Left lung (tissue), 10 donors: ENCODE results near the gene ATRNL1. TPM values are rescaled to one million over a fixed set of nuclear protein-coding genes. Genes with fewer than 3 reads are reported as not detected.
"Not testable (repeated sequence)": the region's sequence is repeated elsewhere in the genome, so short reads cannot be mapped to it uniquely, and the experiment has no call there.

ENCODE experiments used
- ATAC-seq: fragments of 200-7000 bp; cut with Tn5 transposase; one replicate; pipeline ENCODE4 v1.9.1; 2020; ENCODE audit warnings: moderate library complexity
- DNase-seq, 4 donors: peaks; one replicate each; pipeline ENCODE4 v3.0.0-alpha.2; 2013 to 2020
- H3K27ac ChIP-seq, 2 donors: fragments of 200-600 bp; sonication (generic) in 1 of 2; one replicate each; pipeline versions ENCODE4 v1.5.0 to v1.8.0; 2020 to 2021
- H3K27me3 ChIP-seq, 2 donors: fragments of 200-600 bp; sonication (generic) in 1 of 2; one replicate each; pipeline versions ENCODE4 v1.5.0 to v1.8.0; 2020 to 2021
- H3K36me3 ChIP-seq, 2 donors: fragments of 200-600 bp; sonication (generic) in 1 of 2; one replicate each; pipeline versions ENCODE4 v1.5.0 to v1.8.0; 2020 to 2021
- H3K4me1 ChIP-seq, 2 donors: fragments of 200-600 bp; one replicate each; pipeline ENCODE4 v1.8.0; 2021
- H3K4me3 ChIP-seq, 2 donors: fragments of 200-600 bp; sonication (generic) in 1 of 2; one replicate each; pipeline versions ENCODE4 v1.5.0 to v1.8.0; 2020 to 2021; ENCODE audit warnings: mild to moderate bottlenecking in 1 of 2
- H3K9me3 ChIP-seq, 2 donors: fragments of 200-600 bp; sonication (generic) in 1 of 2; one replicate each; pipeline versions ENCODE4 v1.5.0 to v1.8.0; 2020 to 2021
- intact Hi-C, 2 donors: fragments of 100-400 bp; cut with DNase I; formaldehyde crosslinking; loops; one replicate each; pipeline versions ENCODE4 v1.11.2 to v1.14.2; 2022
- polyA plus RNA-seq, 6 donors: library from polyadenylated mRNA; unstranded; fragments of 120-200 nt; gene quantifications; one replicate each; pipeline ENCODE4 v1.2.1, GENCODE V29; 2013; ENCODE audit not compliant: insufficient read length in 6 of 6
- total RNA-seq, 2 donors: library from RNA; stranded (reverse); fragmentation: NEBNext Ultra II Directional; extraction: Animal tissue kit (Norgen Biotek cat#: 25700); gene quantifications; one replicate each; pipeline ENCODE4 v1.2.1, GENCODE V29; 2021
- TF ChIP-seq, protein P1 (sequence below), 2 donors: fragments of 200-600 bp; sonication (generic) in 1 of 2; IDR thresholded peaks; one replicate each; pipeline versions ENCODE4 v1.5.0 to v1.8.0; 2021; ENCODE audit warnings: antibody characterized with exemption in 2 of 2
- donor health status: DM: no; HTN: yes; CAD: no.
- donor health status: DM: no; HTN: no; CAD: no.

The ATRNL1 gene
- total and polyA plus RNA-seq, 8 donors = 0.26 to 6.7 (median 5.1) TPM

DNA sequence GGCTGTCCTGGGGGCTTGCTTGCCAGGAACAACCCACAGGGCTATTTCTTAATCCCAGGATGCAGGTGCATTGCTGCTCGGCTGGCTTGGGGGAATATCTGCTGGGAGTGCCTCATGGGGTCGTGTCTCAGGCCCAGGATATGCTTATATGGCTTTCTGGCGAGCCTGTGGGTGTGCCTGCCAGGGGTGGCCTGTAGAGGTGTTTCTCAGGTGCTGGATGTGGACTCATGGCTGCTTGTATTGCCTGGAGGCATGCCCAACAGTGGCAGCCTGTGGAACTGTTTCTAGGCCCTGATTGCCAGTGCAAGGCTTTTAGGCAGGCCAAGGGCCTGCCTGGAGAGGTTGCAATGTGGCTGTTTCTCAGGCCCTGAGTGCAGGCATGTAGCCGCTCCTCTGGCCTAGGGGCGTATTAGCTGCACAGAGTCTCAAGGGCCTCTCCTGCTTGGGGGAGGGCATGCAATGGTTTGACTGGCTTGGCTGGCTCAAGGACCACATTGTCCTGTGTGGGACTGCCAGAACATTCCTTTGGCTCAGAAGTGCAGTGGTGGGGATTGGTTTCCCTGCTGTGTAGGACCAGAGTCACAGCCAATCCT lies 202.1 kb downstream of the ATRNL1 start:
- Histone ChIP-seq H3K36me3 (no peaks in the 10 kb centered on the region), H3K27me3 (no peaks in the 10 kb centered on the region), H3K4me3 (no peak overlapping the region), H3K4me1 (no peaks in the 10 kb centered on the region), H3K9me3 (peaks cover 0 to 21% of the 10 kb centered on the region in 2 donors), H3K27ac (no peak overlapping the region)
- DNase-seq (no peak), ATAC-seq (no peak)
- TF ChIP-seq, protein P1, sequence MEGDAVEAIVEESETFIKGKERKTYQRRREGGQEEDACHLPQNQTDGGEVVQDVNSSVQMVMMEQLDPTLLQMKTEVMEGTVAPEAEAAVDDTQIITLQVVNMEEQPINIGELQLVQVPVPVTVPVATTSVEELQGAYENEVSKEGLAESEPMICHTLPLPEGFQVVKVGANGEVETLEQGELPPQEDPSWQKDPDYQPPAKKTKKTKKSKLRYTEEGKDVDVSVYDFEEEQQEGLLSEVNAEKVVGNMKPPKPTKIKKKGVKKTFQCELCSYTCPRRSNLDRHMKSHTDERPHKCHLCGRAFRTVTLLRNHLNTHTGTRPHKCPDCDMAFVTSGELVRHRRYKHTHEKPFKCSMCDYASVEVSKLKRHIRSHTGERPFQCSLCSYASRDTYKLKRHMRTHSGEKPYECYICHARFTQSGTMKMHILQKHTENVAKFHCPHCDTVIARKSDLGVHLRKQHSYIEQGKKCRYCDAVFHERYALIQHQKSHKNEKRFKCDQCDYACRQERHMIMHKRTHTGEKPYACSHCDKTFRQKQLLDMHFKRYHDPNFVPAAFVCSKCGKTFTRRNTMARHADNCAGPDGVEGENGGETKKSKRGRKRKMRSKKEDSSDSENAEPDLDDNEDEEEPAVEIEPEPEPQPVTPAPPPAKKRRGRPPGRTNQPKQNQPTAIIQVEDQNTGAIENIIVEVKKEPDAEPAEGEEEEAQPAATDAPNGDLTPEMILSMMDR (IDR thresholded peaks at IDR 0.05) = no peak
- intact Hi-C loops = no loop called here

GRCh38 chr10:115300080-115300479 lies 206.9 kb downstream of the ATRNL1 start:
- intact Hi-C loops = no loop called here
- ATAC-seq (no peak), DNase-seq (no peak)
- TF ChIP-seq, protein P1 (IDR thresholded peaks at IDR 0.05) = no peak
- no peaks in the 10 kb centered on the region for H3K9me3 ChIP-seq
- H3K4me1 ChIP-seq = no peaks in the 10 kb centered on the region
- H3K4me3 ChIP-seq = no peak overlapping the region
- H3K36me3 ChIP-seq = no peaks in the 10 kb centered on the region
- no peak overlapping the region for H3K27ac ChIP-seq
- no peaks in the 10 kb centered on the region for H3K27me3 ChIP-seq

DNA sequence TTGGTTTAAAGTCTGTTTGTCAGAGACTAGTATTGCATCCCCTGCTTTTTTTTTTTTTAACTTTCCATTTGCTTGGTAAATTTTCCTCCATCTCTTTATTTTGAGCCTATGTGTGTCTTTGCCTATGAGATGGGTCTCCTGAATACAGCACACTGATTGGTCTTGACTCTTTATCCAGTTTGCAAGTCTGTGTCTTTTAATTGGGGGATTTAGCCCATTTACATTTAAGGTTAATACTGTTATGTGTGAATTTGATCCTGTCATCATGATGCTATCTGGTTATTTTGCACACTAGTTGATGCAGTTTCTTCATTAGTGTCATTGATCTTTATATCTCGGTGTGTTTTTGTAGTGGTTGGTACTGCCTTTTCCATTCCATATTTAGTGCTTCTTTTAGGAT lies 226.5 kb downstream of the ATRNL1 start:
- H3K4me3 ChIP-seq, H3K36me3 ChIP-seq, H3K9me3 ChIP-seq, H3K4me1 ChIP-seq, H3K27me3 ChIP-seq, ATAC-seq, intact Hi-C loops, H3K27ac ChIP-seq, DNase-seq: not testable (repeated sequence)

DNA sequence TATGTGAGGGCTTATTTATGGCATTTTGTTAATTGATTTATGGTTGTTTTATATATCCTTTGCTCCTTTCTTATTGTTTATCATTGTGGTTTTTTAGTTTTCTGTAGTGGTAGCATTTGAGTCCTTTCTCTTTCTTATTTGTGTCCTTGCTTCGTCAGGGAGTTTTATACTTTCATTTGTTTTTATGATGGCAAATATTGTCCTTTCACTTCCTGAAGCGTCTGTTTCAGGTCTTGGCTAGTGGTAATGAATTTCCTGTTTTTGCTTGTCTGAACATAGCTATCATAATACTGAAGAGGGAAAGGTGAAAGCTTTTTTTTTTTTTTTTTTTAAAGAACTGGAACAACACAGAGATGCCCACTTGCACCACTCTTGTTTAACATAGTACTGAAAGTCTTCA lies 228.2 kb downstream of the ATRNL1 start:
- TF ChIP-seq, protein P1 (IDR thresholded peaks at IDR 0.05) = no peak
- H3K36me3 ChIP-seq = no peaks in the 10 kb centered on the region
- no peaks in the 10 kb centered on the region for H3K27me3 ChIP-seq
- no peaks in the 10 kb centered on the region for H3K4me1 ChIP-seq
- H3K27ac ChIP-seq = no peak overlapping the region
- H3K9me3 ChIP-seq = peaks cover 0 to 3% of the 10 kb centered on the region in 2 donors
- DNase-seq (no peak), ATAC-seq (no peak)
- intact Hi-C loops = no loop called here
- no peak overlapping the region for H3K4me3 ChIP-seq

DNA sequence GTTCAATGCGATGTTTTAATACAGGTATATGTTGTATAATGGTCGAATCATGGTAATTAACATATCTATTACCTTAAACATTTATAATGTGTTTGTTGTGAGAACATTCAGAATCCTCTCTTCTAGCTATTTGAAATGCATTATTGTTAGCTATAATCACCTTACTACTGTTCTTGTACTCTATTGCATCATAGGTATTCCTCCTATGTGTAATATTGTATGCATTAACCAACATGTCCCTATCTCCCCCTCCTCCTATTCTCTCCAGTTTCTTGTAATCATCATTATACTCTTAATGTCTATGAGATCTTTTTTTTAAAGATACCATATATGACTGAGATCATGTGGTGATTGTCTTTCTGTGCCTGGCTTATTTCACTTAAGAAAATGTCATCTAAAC lies 235.2 kb downstream of the ATRNL1 start:
- no peaks in the 10 kb centered on the region for H3K36me3 ChIP-seq
- intact Hi-C loops = no loop called here
- H3K27ac ChIP-seq = no peak overlapping the region
- TF ChIP-seq, protein P1 (IDR thresholded peaks at IDR 0.05) = no peak
- H3K4me1 ChIP-seq = no peaks in the 10 kb centered on the region
- H3K27me3 ChIP-seq = no peaks in the 10 kb centered on the region
- DNase-seq (no peak), ATAC-seq (no peak)
- peaks cover 0 to 2% of the 10 kb centered on the region in 2 donors for H3K9me3 ChIP-seq
- H3K4me3 ChIP-seq = no peak overlapping the region

DNA sequence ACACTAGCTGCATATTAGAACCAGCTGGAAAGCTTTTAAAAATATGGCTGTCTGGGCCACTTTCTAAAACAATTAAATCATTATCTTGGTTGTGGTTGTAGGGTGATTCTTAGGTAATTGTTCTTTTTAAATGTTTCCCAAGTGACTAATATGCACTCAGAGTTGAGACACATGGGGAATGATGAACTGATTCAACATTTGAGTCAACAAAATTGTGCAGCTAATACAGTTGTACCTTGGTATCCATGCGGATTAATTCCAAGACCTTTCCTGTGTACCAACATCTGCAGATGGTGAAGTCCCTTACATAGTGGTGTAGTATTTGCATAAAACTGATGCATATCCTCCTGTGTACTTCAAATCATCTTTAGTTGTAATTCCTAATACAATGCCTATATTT lies 242.2 kb downstream of the ATRNL1 start:
- TF ChIP-seq, protein P1 (IDR thresholded peaks at IDR 0.05) = no peak
- Histone ChIP-seq H3K4me3 (no peak overlapping the region), H3K36me3 (no peaks in the 10 kb centered on the region), H3K27ac (no peak overlapping the region), H3K4me1 (no peaks in the 10 kb centered on the region), H3K27me3 (no peaks in the 10 kb centered on the region), H3K9me3 (peaks cover 0 to 2% of the 10 kb centered on the region in 2 donors)
- DNase-seq = no peak
- no peak for ATAC-seq
- intact Hi-C loops = no loop called here
